Activated CD4-positive, CD25-positive, alpha-beta regulatory T cell treated with anti-CD3 and anti-CD28 coated beads, Interleukin-2, amount 50 U/mL, for 72 hours (primary cell): ENCODE results near the gene RPA1.
"Not testable (repeated sequence)": the region's sequence is repeated elsewhere in the genome, so short reads cannot be mapped to it uniquely, and the experiment has no call there.

ENCODE experiments used
- DNase-seq: peaks from one replicate; pipeline ENCODE4 v3.0.0; 2021

RPA1 gene

DNA sequence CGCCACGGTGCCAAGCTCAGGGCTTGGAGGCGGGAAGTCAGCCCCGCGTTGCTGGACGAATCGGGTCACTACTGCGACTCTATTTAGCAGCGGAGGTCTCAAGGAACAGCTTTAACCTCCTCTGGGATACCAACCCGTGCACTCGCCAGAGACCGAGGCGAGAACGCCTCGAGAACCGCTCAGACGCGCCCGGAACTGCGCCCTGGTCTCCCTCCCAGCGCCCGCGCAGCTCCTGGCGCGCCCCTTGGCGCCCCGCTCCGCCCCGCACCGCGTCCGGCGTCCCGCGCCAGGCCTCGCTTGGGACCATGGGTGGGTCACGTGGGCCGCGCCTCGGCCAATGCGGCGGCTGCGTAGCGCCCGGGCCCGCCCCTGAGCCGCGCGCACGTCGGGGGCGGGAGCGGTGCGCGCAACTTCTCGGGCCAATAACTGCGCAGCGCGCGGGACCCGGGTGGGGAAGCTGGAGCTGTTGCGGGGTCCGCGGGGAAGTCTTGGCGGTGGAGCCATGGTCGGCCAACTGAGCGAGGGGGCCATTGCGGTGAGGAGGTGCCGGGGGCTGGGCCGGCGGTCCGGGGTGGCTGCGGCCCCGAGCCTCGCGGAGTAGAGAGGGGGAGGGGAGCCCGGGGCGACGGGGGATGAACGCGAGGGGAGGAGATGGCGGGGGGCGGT, at the start of gene RPA1, which contains the start of gene SMYD4:
Gene RPA1 (plus strand): TSS at position 414 of the 666 bp plus-strand sequence. CDS start 89 bp downstream, at position 503.
Gene SMYD4 (minus strand): TSS at position 311 of the 666 bp plus-strand sequence. CDS start 1,908 bp downstream, outside the sequence.
- DNase-seq: peak; percentile 90

- DNase-seq: no peak
Observed at GRCh38 chr17:1782171-1782567, 47.6 kb upstream of the RPA1 start.

- no peak for DNase-seq
Observed at GRCh38 chr17:1783271-1783670, 46.5 kb upstream of the RPA1 start.

- DNase-seq: no peak
Observed at GRCh38 chr17:1783834-1784611, 45.8 kb upstream of the RPA1 start.

GRCh38 chr17:1785930-1786329, 43.9 kb upstream of the RPA1 start:
- no peak for DNase-seq

- no peak for DNase-seq
Observed at GRCh38 chr17:1786708-1787107, 43.1 kb upstream of the RPA1 start.

DNA sequence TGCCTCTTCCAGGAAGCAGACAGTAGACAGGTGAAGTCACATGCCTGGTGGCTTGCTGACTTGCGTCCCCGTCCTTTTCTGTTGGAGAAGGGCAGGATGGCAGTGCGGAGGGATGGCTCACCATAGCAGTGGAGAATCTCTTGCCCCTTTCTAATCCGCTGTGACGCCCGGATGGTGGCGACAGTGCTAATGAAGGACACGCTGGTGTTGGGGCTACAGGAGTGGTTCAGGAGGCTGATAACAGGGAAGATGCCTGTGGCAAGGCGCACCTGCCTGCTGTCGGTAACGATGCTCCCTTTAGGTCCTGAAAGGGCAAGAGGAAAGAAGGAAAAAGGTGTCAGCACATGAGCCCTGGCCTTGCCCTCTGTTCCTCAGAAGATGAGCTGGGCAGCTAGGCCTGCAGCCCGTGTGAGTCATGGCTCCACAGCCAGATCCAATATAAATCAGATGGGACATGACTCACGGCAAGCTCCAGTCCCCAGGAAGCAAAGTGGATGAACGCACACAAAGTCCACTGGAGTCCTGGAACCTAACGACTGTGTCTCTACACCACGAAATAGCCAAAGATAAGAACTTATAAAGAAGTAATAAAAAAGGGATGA, 42.4 kb upstream of the RPA1 start:
- DNase-seq: no peak

DNA sequence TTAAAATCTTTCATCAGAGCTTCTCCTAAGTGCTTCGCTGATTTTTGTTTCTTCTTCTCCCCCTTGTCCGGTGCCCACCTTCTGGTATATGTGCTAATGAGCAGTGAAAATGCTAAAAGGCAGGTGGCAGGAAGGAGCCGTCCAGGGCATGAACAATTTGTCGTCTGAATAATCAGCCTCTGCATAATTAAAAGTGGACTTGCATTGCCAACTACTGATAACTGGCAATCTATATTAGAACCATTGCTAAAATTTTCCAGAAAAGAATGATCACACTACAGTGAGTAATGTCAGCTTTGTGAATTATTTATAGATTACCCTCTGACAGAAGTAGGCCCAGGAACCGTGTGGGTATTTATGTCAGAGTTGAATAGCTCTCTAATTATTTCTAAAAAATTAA, 39.9 kb upstream of the RPA1 start:
- DNase-seq: no peak

- DNase-seq: no peak
Observed at GRCh38 chr17:1792495-1793446, 37.0 kb upstream of the RPA1 start.

DNA sequence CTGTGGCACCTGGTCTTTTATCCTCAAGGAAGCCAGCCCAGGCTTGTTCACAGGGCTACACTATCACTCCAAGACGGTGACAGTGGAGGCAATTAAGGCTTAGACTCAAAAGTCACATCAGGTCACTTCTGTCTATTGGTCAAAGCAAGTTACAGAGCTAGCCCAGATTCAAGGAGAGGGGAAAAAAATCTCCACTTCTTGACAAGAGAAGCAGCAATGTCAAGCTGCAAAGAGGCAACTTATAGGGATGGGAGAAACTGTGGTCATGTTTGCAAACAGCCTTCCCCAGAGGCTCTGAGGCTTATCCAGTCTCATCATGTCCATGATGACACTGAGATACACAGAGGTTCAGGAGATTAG, 36.4 kb upstream of the RPA1 start:
- DNase-seq: no peak

DNA sequence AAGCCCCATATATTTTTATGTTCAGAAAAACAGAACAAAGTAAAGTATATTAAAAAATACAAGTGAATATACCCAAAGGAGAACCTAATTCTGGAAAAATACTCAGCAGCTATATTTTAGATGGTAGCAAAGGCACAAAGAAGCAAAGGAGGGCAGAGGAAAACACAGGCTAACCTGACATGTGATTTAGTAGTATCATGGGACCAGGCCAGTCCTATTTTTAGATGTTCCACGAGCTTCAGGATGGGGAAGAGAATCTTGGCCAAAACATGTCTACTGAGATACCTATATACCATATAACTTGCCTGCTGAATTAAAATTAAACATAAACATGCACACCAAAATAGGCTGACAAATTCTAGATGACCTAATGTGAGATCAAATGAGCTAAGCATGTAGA, 33.0 kb upstream of the RPA1 start:
- DNase-seq: no peak

DNA sequence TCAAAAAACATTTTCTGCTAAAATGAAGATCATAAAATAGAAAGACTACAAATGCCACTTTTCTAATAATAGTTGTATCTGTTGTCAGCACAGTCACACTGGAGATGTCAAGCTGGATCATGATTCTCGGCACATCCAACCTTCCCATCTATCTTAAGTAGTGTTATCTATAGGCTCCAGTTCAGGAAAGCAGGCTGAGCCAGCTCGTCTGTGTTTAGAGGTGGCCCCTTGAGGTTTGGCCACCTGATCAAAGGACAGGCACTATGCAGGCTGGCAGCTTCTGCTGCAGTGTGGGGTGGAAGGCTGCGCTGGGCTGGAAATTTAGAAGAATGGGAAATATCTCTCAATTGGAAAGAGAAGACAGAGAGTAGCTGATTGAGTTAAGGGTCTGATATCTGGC, 32.5 kb upstream of the RPA1 start:
- DNase-seq: no peak

GRCh38 chr17:1797846-1798245, 32.0 kb upstream of the RPA1 start:
- not testable (repeated sequence) for DNase-seq

DNA sequence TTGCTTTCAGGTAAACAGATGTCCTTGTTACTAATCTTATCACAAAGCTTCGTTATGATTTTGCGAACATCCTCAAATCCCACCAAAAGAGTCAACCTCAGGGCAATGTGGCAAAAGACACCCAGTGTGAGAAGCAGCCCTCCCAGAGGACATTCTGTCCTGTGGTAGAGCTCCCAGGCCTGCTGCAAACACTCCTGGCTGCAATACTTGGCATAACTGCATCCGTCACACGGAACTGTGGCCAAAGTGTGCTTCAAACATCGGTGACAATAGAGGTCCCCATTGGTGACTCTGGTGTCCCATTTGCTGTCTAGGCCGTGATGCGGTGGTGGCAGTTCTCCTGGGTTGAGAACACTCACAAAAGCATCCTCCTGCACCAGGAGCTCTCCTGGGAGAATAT, 29.6 kb upstream of the RPA1 start:
- no peak for DNase-seq

- no peak for DNase-seq
Observed at GRCh38 chr17:1800712-1801111, 29.1 kb upstream of the RPA1 start.

GRCh38 chr17:1802429-1802828, 27.4 kb upstream of the RPA1 start:
- no peak for DNase-seq

GRCh38 chr17:1803280-1803679, 26.5 kb upstream of the RPA1 start:
- no peak for DNase-seq

DNA sequence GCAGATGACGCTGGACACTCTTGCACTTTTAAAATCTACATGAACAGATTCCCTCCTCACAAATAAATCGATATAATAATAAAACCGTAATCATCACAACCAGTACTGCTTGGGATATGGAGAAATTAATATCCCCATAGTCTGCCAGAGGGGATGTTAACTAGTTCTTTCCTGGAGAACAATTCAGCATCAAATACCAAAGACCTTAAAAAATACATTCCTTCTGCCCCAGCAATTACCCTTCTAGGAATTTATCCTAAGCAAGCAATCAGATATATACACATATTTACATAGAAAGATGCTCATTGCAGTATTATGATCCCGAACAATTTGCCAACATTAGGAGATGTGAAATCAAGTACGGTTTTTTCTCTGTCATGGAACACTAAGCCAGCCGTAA, 21.9 kb upstream of the RPA1 start:
- no peak for DNase-seq

- no peak for DNase-seq
Observed at GRCh38 chr17:1808644-1809043, 21.2 kb upstream of the RPA1 start.

GRCh38 chr17:1809815-1810214, 20.0 kb upstream of the RPA1 start:
- not testable (repeated sequence) for DNase-seq

DNA sequence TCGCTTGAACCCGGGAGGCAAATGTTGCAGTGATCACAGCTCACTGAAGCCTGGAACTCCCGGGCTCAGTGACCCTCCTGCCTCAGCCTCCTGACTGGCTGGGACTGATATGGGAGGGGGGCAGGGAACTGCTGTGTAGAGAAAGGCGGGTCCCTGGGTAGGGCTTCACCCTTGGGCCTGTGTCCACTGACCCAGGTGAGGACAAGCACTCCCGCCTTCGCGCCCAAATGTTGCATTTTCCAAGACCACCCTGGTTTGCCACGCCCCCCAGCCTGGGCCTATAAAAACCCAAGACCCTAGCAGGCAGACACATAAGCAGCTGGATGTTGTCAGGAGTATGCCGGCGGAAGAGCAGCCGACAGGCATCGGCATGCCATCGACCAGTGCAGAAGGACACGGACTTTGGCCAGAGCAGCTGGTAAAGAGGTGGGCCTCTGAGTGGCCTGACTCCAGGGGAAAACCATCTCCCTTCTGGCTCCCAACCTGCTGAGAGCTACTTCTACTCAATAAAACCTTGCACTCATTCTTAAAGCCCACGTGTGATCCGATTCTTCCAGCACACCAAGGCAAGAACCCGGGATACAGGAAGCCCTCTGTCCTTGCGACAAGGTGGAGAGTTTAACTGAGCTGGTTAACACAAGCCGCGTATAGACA, 19.2 kb upstream of the RPA1 start:
- DNase-seq: no peak

- DNase-seq: no peak
Observed at GRCh38 chr17:1813088-1813487, 16.7 kb upstream of the RPA1 start.
